Fibroblast of lung (primary cell): ENCODE data around the gene PSMD1. TPM values are rescaled to one million over a fixed set of nuclear protein-coding genes. Genes with fewer than 3 reads are reported as not detected.
"Not testable (repeated sequence)": the region's sequence is repeated elsewhere in the genome, so short reads cannot be mapped to it uniquely, and the experiment has no call there.

Experiments
- DNase-seq, 2 donors: peaks; one replicate each; pipeline versions ENCODE4 v3.0.0 to v3.0.0-alpha.2; 2010; ENCODE audit warnings: low read depth in 2 of 2
- H2AFZ ChIP-seq: 2 replicates; pipeline ENCODE4 v1.5.1; 2012; ENCODE audit warnings: low read length, control low read depth, inconsistent platforms
- H3K27ac ChIP-seq: 2 replicates; pipeline ENCODE4 v1.5.1; 2011; ENCODE audit warnings: low read length, control low read depth; ENCODE audit not compliant: insufficient read depth
- H3K27me3 ChIP-seq: 2 replicates; pipeline ENCODE4 v1.5.1; 2011; ENCODE audit warnings: mild to moderate bottlenecking, low read length; ENCODE audit not compliant: control insufficient read depth, insufficient read depth
- H3K36me3 ChIP-seq: 2 replicates; pipeline ENCODE4 v1.5.1; 2011; ENCODE audit warnings: low read length; ENCODE audit not compliant: control insufficient read depth, insufficient read depth
- H3K4me1 ChIP-seq: 2 replicates; pipeline ENCODE4 v1.5.1; 2011; ENCODE audit warnings: low read length; ENCODE audit not compliant: control insufficient read depth, insufficient read depth; ENCODE audit errors: extremely low read depth
- H3K4me2 ChIP-seq: 2 replicates; pipeline ENCODE4 v1.5.1; 2011; ENCODE audit warnings: low read length, control low read depth; ENCODE audit not compliant: insufficient read depth; ENCODE audit errors: extremely low read depth
- H3K4me3 ChIP-seq, 4 experiments: fragments of 200-600 bp in 1 of 4; sonication (generic) in 1 of 4; replicated peaks in 1 of 4; 2 replicates each; pipeline ENCODE4 v1.5.1; 2011 to 2016; ENCODE audit warnings: low read length in 4 of 4, low read depth in 3 of 4, mild to moderate bottlenecking in 3 of 4, control low read depth in 2 of 4, inconsistent platforms in 1 of 4, mixed read lengths in 1 of 4; ENCODE audit not compliant: insufficient read depth in 1 of 4; ENCODE audit errors: control extremely low read depth in 1 of 4
- H3K79me2 ChIP-seq: 2 replicates; pipeline ENCODE4 v1.5.1; 2012; ENCODE audit warnings: mild to moderate bottlenecking, low read length, inconsistent platforms; ENCODE audit not compliant: control insufficient read depth, insufficient read depth
- H3K9ac ChIP-seq: 2 replicates; pipeline ENCODE4 v1.5.1; 2011; ENCODE audit warnings: mild to moderate bottlenecking, low read length, control low read depth; ENCODE audit not compliant: insufficient read depth
- H3K9me3 ChIP-seq: 2 replicates; pipeline ENCODE4 v1.5.1; 2012; ENCODE audit warnings: low read depth, low read length; ENCODE audit not compliant: control insufficient read depth, insufficient read depth
- H4K20me1 ChIP-seq: 2 replicates; pipeline ENCODE4 v1.5.1; 2011; ENCODE audit warnings: low read length; ENCODE audit not compliant: control insufficient read depth, insufficient read depth; ENCODE audit errors: extremely low read depth
- EZH2 ChIP-seq: IDR thresholded peaks from 2 replicates; pipeline ENCODE4 v1.5.1; 2012; ENCODE audit warnings: low read length, control low read depth, mild to moderate bottlenecking; ENCODE audit errors: missing control alignments
- polyA plus RNA-seq, 2 donors: library from polyadenylated mRNA; depleted of rRNA in 1 of 2; stranded (reverse) in 1 of 2; unstranded in 1 of 2; fragments of >200 nt; gene quantifications; 2 replicates each; pipeline ENCODE4 v1.2.1, GENCODE V29; 2011 to 2012; ENCODE audit warnings: missing spikeins in 1 of 2
- total RNA-seq: library from RNA; depleted of rRNA; stranded (reverse); fragments of >200 nt; gene quantifications from 2 replicates; pipeline ENCODE4 v1.2.1, GENCODE V29; 2014
- TF ChIP-seq, protein P1 (sequence below), 2 donors: IDR thresholded peaks in 1 of 2; conservative IDR thresholded peaks in 1 of 2; 1 replicate in 1 of 2; 2 replicates in 1 of 2; pipeline ENCODE4 v1.5.1; 2011 to 2012; ENCODE audit warnings: low read length in 2 of 2, control low read depth in 1 of 2, inconsistent platforms in 1 of 2, low read depth in 1 of 2, mild to moderate bottlenecking in 1 of 2

The PSMD1 gene
- total and polyA plus RNA-seq, 2 donors (not counting 1 experiment from before 2014, with no cell fraction given): 125 to 144 TPM

DNA sequence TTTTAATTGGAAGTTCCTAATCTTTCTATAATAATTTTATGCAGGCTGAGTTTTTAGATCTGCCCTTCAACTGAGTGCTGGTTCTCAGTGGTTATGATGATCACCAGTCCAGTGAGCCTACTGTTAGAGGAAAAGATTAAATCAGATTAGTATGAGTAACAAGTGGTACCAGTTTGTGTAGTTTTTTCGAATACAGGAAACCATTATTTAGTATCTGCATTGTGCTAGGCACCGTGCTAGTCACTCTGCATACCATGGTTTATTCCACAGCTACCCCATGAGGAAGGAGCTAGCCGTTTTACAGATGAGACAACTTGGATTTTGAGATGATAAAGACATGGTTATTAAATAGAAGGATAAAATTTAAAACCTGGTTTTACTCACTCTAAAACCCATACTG, 6.1 kb downstream of the PSMD1 start:
- no peak for DNase-seq
- TF ChIP-seq EZH2: no peak
- TF ChIP-seq, protein P1, sequence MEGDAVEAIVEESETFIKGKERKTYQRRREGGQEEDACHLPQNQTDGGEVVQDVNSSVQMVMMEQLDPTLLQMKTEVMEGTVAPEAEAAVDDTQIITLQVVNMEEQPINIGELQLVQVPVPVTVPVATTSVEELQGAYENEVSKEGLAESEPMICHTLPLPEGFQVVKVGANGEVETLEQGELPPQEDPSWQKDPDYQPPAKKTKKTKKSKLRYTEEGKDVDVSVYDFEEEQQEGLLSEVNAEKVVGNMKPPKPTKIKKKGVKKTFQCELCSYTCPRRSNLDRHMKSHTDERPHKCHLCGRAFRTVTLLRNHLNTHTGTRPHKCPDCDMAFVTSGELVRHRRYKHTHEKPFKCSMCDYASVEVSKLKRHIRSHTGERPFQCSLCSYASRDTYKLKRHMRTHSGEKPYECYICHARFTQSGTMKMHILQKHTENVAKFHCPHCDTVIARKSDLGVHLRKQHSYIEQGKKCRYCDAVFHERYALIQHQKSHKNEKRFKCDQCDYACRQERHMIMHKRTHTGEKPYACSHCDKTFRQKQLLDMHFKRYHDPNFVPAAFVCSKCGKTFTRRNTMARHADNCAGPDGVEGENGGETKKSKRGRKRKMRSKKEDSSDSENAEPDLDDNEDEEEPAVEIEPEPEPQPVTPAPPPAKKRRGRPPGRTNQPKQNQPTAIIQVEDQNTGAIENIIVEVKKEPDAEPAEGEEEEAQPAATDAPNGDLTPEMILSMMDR (conservative IDR thresholded peaks at IDR 0.05 in 1 of 2, IDR thresholded peaks at IDR 0.05 in 1 of 2; ENCODE audit: low read depth in 1 of 2, low read length in 2 of 2): no peak
- Histone ChIP-seq H2AFZ (no peak overlapping the region), H3K9me3 (no peaks in the 10 kb centered on the region), H3K79me2 (peaks cover 45% of the 10 kb centered on the region), H3K27me3 (no peaks in the 10 kb centered on the region), H3K27ac (no peak overlapping the region), H3K36me3 (peaks cover 3% of the 10 kb centered on the region), H3K4me2 (no peak overlapping the region), H3K4me3 (no peak overlapping the region), H4K20me1 (no peaks in the 10 kb centered on the region), H3K9ac (no peak overlapping the region), H3K4me1 (peaks cover 2% of the 10 kb centered on the region)

GRCh38 chr2:231063347-231063746, 6.7 kb downstream of the PSMD1 start:
- Histone ChIP-seq H3K9me3 (no peaks in the 10 kb centered on the region), H3K4me3 (no peak overlapping the region), H3K9ac (no peak overlapping the region), H3K4me1 (no peaks in the 10 kb centered on the region), H3K27me3 (no peaks in the 10 kb centered on the region), H3K4me2 (no peak overlapping the region), H2AFZ (no peak overlapping the region), H4K20me1 (no peaks in the 10 kb centered on the region), H3K27ac (no peak overlapping the region), H3K79me2 (peaks cover 39% of the 10 kb centered on the region), H3K36me3 (peaks cover 3% of the 10 kb centered on the region)
- TF ChIP-seq, protein P1 (conservative IDR thresholded peaks at IDR 0.05 in 1 of 2, IDR thresholded peaks at IDR 0.05 in 1 of 2; ENCODE audit: low read depth in 1 of 2, low read length in 2 of 2): no peak
- no peak for TF ChIP-seq EZH2
- DNase-seq: no peak

DNA sequence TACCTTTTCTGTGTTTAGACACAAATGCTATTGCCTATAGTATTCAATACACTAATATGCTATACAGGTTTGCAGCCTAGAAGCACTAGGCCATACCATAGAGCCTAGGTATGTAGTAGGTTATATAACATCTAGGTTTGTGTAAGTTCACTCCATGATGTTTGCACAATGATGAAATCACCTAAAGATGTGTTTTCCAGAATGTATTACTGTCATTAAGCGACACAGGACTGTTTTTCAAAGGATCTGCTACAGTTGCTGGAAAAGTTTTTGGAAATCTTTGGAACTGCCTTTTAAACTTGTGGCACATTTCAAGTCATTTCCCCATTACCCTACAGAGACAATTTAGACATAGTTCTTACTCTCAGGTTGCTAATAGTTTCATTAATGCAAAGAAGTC, 9.3 kb downstream of the PSMD1 start:
- no peaks in the 10 kb centered on the region for H3K4me1 ChIP-seq
- peaks cover 3% of the 10 kb centered on the region for H3K36me3 ChIP-seq
- H3K9me3 ChIP-seq: no peaks in the 10 kb centered on the region
- H3K4me3 ChIP-seq: no peak overlapping the region
- DNase-seq: no peak
- no peak for TF ChIP-seq EZH2
- TF ChIP-seq, protein P1 (conservative IDR thresholded peaks at IDR 0.05 in 1 of 2, IDR thresholded peaks at IDR 0.05 in 1 of 2; ENCODE audit: low read depth in 1 of 2, low read length in 2 of 2): no peak
- H2AFZ ChIP-seq: no peak overlapping the region
- no peaks in the 10 kb centered on the region for H3K27me3 ChIP-seq
- H3K27ac ChIP-seq: no peak overlapping the region
- peaks cover 13% of the 10 kb centered on the region for H3K79me2 ChIP-seq
- no peak overlapping the region for H3K4me2 ChIP-seq
- H3K9ac ChIP-seq: no peak overlapping the region
- no peaks in the 10 kb centered on the region for H4K20me1 ChIP-seq

GRCh38 chr2:231067531-231067930, 10.9 kb downstream of the PSMD1 start:
- not testable (repeated sequence) for H4K20me1 ChIP-seq, H3K27ac ChIP-seq, H3K4me1 ChIP-seq, DNase-seq, H2AFZ ChIP-seq, H3K79me2 ChIP-seq, H3K9me3 ChIP-seq, H3K4me2 ChIP-seq, H3K9ac ChIP-seq, H3K27me3 ChIP-seq, H3K36me3 ChIP-seq, H3K4me3 ChIP-seq
